HEK293T (cell line): ENCODE results near the gene SNX14.

Source experiments
- ARNT ChIP-seq: fragments of 450-650 bp; IDR thresholded peaks from 2 replicates; pipeline ENCODE4 v1.6.1; 2017; ENCODE audit warnings: mild to moderate bottlenecking
- BHLHE40 ChIP-seq: fragments of 450-650 bp; IDR thresholded peaks from 2 replicates; pipeline ENCODE4 v1.6.1; 2016; ENCODE audit warnings: mild to moderate bottlenecking, moderate library complexity, borderline replicate concordance
- ELF4 ChIP-seq: fragments of 450-650 bp; IDR thresholded peaks from 2 replicates; pipeline ENCODE4 v1.6.1; 2017; ENCODE audit warnings: antibody characterized with exemption
- FOXA1 ChIP-seq: fragments of 450-650 bp; IDR thresholded peaks from 2 replicates; pipeline ENCODE4 v1.6.1; 2016; ENCODE audit warnings: mild to moderate bottlenecking
- FOXK2 ChIP-seq: fragments of 450-650 bp; IDR thresholded peaks from 2 replicates; pipeline ENCODE4 v1.6.1; 2016; ENCODE audit warnings: mild to moderate bottlenecking
- FOXM1 ChIP-seq: fragments of 450-650 bp; IDR thresholded peaks from 2 replicates; pipeline ENCODE4 v1.6.1; 2017; ENCODE audit warnings: mild to moderate bottlenecking, borderline replicate concordance
- HDGF ChIP-seq: fragments of 450-650 bp; IDR thresholded peaks from 2 replicates; pipeline ENCODE4 v1.6.1; 2017; ENCODE audit warnings: antibody characterized with exemption, borderline replicate concordance
- LEF1 ChIP-seq: fragments of 450-650 bp; IDR thresholded peaks from 2 replicates; pipeline ENCODE4 v1.6.1; 2017; ENCODE audit warnings: mild to moderate bottlenecking, borderline replicate concordance
- NFRKB ChIP-seq: fragments of 450-650 bp; IDR thresholded peaks from 2 replicates; pipeline ENCODE4 v1.6.1; 2016; ENCODE audit warnings: mild to moderate bottlenecking, moderate library complexity
- PKNOX1 ChIP-seq: fragments of 450-650 bp; IDR thresholded peaks from 2 replicates; pipeline ENCODE4 v1.6.1; 2016
- SP1 ChIP-seq: fragments of 450-650 bp; IDR thresholded peaks from 2 replicates; pipeline ENCODE4 v1.6.1; 2017
- SUZ12 ChIP-seq: fragments of 450-650 bp; IDR thresholded peaks from 2 replicates; pipeline ENCODE4 v1.6.1; 2016; ENCODE audit warnings: mild to moderate bottlenecking
- TARDBP ChIP-seq: fragments of 450-650 bp; IDR thresholded peaks from 2 replicates; pipeline ENCODE4 v1.6.1; 2016

- TF ChIP-seq FOXM1 (no peak), PKNOX1 (no peak), BHLHE40 (no peak), SP1 (no peak), FOXK2 (no peak), ARNT (no peak), NFRKB (no peak), LEF1 (no peak), SUZ12 (no peak), TARDBP (no peak), FOXA1 (no peak), ELF4 (no peak), HDGF (no peak)
These were observed 38.7 kb upstream of the SNX14 start for GRCh38 chr6:85632164-85632942.
